ENCODE measurements around the gene GRIN3B.

The GRIN3B gene

DNA sequence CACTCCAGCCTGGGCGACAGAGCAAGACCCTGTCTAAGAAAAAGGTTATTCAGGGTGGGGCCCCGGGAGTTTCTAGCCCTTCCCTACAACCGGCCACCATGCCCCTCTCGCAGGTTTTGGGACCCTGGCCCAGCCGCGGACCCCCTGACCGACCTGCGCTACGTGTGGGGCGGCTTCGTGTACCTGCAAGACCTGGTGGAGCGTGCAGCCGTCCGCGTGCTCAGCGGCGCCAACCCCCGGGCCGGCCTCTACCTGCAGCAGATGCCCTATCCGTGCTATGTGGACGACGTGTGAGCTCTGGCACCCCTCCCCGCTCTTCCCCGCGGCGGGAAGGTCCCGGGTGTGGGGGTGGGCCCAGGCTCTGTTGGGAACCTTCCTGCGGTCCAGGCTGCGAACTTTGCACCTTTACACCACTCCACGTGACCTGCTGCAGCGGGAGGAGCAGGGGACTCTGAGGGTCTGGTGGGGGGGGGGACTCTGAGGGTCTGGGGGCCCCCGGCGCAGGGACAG is 46.0 kb downstream of the GRIN3B start:
- DNase-seq, result no peak

- no peak for DNase-seq
Measured at GRCh38 chr19:1046836-1047695, 46.8 kb downstream of the GRIN3B start.

DNA sequence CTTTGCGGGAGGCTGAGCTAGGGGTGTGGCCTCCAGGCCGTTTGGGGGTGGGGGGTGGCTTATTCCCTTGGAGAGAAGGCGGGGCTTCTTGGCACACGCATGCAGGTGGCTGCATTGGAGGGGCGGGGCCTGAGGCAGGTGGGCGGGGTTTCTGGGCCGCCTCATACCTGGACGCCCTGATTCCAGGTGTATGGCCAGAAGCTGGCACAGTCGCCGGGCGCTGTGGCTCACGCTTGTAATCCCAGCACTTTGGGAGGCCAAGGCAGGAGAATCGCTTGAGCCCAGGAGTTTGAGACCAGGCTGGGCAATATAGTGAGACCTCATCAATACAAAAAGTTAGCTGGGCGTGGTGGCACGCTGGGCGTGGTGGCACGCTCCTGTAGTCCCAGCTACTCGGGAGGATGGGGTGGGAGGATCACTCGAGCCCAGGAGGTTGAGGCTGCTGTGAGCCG is 47.5 kb downstream of the GRIN3B start:
- DNase-seq, result no peak

- DNase-seq, result no peak
Measured at GRCh38 chr19:1049106-1049505, 48.9 kb downstream of the GRIN3B start.

DNA sequence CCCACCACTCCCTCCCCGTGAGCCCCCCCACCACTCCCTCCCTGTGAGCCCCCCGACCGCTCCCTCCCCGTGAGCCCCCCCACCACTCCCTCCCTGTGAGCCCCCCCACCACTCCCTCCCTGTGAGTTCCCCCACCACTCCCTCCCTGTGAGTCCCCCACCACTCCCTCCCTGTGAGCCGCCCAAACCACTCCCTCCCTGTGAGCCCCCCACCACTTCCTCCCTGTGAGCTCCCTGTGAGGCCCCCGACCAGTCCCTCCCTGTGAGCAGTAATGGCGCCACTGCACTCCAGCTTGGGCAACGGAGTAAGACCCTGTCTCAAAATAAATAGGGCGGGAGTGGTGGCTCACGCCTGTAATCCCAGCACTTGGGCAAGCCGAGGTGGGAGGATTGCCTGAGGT is 49.6 kb downstream of the GRIN3B start:
- DNase-seq, result no peak

GRCh38 chr19:1050989-1051788 is 51.0 kb downstream of the GRIN3B start:
- DNase-seq, result no peak

DNA sequence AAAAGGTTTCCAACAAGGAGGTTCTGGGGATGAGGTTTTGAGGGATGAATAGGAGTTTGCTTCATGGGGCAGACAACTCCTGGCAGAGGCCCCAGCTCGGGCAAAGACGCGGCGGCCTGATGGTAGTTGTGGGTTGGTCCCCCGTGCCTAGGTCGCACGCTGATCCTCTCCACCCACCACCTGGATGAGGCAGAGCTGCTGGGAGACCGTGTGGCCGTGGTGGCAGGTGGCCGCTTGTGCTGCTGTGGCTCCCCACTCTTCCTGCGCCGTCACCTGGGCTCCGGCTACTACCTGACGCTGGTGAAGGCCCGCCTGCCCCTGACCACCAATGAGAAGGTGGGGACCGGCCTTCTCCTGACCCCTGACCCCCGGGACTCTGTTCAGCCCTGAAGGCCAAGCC is 51.6 kb downstream of the GRIN3B start:
- no peak for DNase-seq

- no peak for DNase-seq
Measured at GRCh38 chr19:1052349-1052975, 52.2 kb downstream of the GRIN3B start.

GRCh38 chr19:1053176-1054101 is 53.2 kb downstream of the GRIN3B start:
- no peak for DNase-seq

DNA sequence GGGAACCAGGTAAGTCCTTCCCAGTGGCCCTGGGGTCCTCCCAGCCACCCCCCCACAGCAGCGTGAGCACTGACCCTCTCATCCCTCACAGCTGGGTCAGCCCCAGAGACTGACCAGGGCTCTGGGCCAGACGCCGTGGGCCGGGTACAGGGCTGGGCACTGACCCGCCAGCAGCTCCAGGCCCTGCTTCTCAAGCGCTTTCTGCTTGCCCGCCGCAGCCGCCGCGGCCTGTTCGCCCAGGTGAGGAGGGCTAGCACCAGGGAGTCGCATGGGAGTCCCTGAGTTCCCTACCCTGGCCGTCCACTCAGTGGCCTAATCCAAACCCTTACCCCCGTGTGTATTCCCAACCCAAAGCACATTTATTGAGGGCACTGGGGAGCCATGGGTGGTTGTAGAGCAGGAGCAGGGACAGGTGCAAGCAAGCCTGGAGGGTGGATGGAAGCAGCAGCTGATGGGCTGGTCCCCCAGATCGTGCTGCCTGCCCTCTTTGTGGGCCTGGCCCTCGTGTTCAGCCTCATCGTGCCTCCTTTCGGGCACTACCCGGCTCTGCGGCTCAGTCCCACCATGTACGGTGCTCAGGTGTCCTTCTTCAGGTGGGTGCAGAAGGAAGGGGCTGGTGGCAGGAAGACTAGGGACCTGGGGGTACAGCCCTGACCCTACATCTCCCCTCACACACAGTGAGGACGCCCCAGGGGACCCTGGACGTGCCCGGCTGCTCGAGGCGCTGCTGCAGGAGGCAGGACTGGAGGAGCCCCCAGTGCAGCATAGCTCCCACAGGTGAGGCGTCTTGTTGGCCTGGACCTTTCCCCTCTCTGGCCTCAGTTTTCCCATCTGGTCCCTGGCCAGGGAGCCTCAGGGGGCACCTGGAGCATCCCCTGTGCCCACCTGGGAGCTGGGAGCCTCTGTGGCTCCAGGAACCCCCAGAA is 54.1 kb downstream of the GRIN3B start:
- no peak for DNase-seq

DNA sequence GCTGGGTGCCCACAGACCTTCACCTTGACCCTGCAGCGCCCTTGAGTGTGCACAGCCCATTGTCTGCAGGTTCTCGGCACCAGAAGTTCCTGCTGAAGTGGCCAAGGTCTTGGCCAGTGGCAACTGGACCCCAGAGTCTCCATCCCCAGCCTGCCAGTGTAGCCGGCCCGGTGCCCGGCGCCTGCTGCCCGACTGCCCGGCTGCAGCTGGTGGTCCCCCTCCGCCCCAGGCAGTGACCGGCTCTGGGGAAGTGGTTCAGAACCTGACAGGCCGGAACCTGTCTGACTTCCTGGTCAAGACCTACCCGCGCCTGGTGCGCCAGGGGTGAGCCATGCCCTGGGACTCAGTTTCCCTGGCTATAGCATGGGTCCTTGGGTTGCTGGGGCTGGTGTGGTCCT is 54.8 kb downstream of the GRIN3B start:
- DNase-seq, result no peak

- no peak for DNase-seq
Measured at GRCh38 chr19:1055886-1056620, 55.8 kb downstream of the GRIN3B start.

DNA sequence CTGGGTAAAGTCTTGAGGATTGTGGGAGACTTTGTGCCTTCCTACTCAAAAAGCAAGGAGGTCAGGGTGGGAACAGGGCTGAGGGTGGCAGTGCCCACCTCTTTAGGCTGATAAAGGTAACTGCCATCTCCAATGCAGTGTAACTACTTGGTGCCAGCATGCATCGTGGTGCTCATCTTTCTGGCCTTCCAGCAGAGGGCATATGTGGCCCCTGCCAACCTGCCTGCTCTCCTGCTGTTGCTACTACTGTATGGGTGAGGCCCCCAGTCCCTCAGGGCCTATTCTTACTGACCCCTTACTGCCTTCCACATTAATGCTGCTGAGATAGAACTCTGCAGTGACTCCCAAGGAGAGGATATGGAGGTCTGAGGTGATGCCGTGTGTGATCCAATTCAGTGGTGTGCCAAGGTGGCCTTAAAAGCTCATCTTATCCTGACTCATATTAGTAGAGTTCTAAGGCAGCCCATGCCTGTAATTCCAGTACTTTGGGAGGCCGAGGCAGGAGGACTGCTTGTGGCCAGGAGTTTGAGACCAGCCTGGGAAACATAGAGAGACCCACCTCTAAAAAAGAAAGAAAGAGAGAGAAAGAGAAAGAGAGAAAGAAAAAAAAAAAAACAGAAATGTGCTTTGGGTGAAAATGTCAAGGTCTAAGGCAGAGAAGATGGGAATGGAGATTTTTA is 57.1 kb downstream of the GRIN3B start:
- no peak for DNase-seq

DNA sequence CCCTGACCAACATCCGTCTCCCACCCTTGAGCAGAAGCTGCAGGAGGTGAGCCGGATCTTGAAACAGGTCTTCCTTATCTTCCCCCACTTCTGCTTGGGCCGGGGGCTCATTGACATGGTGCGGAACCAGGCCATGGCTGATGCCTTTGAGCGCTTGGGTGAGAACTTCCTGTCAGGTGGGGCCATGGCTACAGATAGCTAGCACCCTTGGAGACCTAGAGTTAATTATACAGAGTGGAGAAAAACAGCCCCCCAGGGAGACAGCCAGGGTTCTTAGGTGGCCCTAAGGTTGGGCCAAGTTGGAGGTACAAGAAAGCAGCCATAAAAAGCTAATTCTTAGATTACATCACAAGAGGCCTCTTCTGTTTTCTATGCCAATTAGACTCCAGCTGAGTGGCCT is 57.9 kb downstream of the GRIN3B start:
- DNase-seq, result no peak
